K562 (cell line): ENCODE data around the gene WLS. TPM values are rescaled to one million over a fixed set of nuclear protein-coding genes. Genes with fewer than 3 reads are reported as not detected.
"Not testable (repeated sequence)": the region's sequence is repeated elsewhere in the genome, so short reads cannot be mapped to it uniquely, and the experiment has no call there.

Source experiments
- ATAC-seq: fragments of 200-7000 bp; cut with Tn5 transposase; 3 replicates; pipeline ENCODE4 v1.9.1; 2020; ENCODE audit warnings: moderate library complexity
- BruUV-seq: library from RNA; stranded (reverse); fragments of 400-500 nt; replicated peaks from 2 replicates; lab custom pipeline; 2021; lab: Mats Ljungman, UMichigan
- CTCF ChIA-PET: fragments of 300-600 bp; formaldehyde crosslinking; extraction: SDS; loops from one replicate; lab custom pipeline; 2021; ENCODE audit warnings: low intra/inter-chr PET ratio; lab: Yijun Ruan, JAX
- POLR2A ChIA-PET: fragments of 300-600, 350-650 bp; sonication (Branson Sonifier 250); formaldehyde crosslinking; extraction: SDS; loops from one replicate; lab custom pipeline; 2021; ENCODE audit warnings: antibody characterized with exemption, inconsistent platforms; lab: Yijun Ruan, JAX
- DNase-seq, 4 experiments: peaks; one replicate each; pipeline versions ENCODE4 v3.0.0 to v3.0.0-alpha.2; 2011 to 2018; ENCODE audit warnings: low spot score in 3 of 4, mixed read lengths in 3 of 4; ENCODE audit errors: extremely low read depth in 1 of 4
- FAIRE-seq: peaks from 2 replicates; lab custom pipeline; 2011; peaks lifted over from hg19 to GRCh38; lab: Jason Lieb, UNC
- H2AFZ ChIP-seq: 2 replicates; pipeline ENCODE4 v1.6.0; 2011; ENCODE audit warnings: low read depth, low read length, control low read depth, inconsistent platforms
- H3K27ac ChIP-seq: fragments of 200-600 bp; 3 replicates; pipeline ENCODE4 v1.8.0; 2011; ENCODE audit warnings: low read depth, mild to moderate bottlenecking, control low read depth, inconsistent platforms, low read length, moderate library complexity, mixed read lengths; ENCODE audit errors: extremely low read depth
- H3K27me3 ChIP-seq, 2 experiments: fragments of 300-600 bp in 1 of 2; 2 replicates in 1 of 2; 3 replicates in 1 of 2; pipeline versions ENCODE4 v1.6.0 to v1.8.0; 2011; ENCODE audit warnings: inconsistent platforms in 2 of 2, low read length in 2 of 2, mild to moderate bottlenecking in 1 of 2, mixed read lengths in 1 of 2, moderate library complexity in 1 of 2; ENCODE audit not compliant: control insufficient read depth in 2 of 2, insufficient read depth in 2 of 2
- H3K36me3 ChIP-seq: fragments of 300-600 bp; 3 replicates; pipeline ENCODE4 v1.8.0; 2011; ENCODE audit warnings: mild to moderate bottlenecking, low read length, inconsistent platforms; ENCODE audit not compliant: control insufficient read depth, insufficient read depth
- H3K4me1 ChIP-seq, 2 experiments: fragments of 200-600 bp in 1 of 2; replicated peaks in 1 of 2; 2 replicates in 1 of 2; 3 replicates in 1 of 2; pipeline versions ENCODE4 v1.5.1 to v1.8.0; 2011; ENCODE audit warnings: inconsistent platforms in 2 of 2, low read length in 2 of 2, mild to moderate bottlenecking in 1 of 2, mixed read lengths in 1 of 2, moderate library complexity in 1 of 2; ENCODE audit not compliant: control insufficient read depth in 2 of 2, insufficient read depth in 2 of 2
- H3K4me2 ChIP-seq: 2 replicates; pipeline ENCODE4 v1.6.1; 2011; ENCODE audit warnings: low read length, control low read depth, inconsistent platforms, mixed read lengths; ENCODE audit not compliant: insufficient read depth
- H3K4me3 ChIP-seq: fragments of 200-600 bp; sonication (generic), shearing (Covaris generic); 2 replicates; pipeline ENCODE4 v1.5.1; 2016; ENCODE audit warnings: control low read depth, inconsistent platforms
- H3K79me2 ChIP-seq: fragments of 200-600 bp; 3 replicates; pipeline ENCODE4 v1.8.0; 2011; ENCODE audit warnings: low read length, inconsistent platforms; ENCODE audit not compliant: control insufficient read depth, insufficient read depth
- H3K9ac ChIP-seq, 2 experiments: 2 replicates each; pipeline versions ENCODE4 v1.6.0 to v1.6.1; 2011; ENCODE audit warnings: low read depth in 2 of 2, low read length in 2 of 2, control low read depth in 1 of 2, inconsistent platforms in 1 of 2, mild to moderate bottlenecking in 1 of 2, mixed read lengths in 1 of 2; ENCODE audit not compliant: insufficient read depth in 1 of 2
- H3K9me1 ChIP-seq: one replicate; pipeline ENCODE4 v1.6.0; 2011; ENCODE audit warnings: inconsistent platforms, mild to moderate bottlenecking, low read length, moderate library complexity; ENCODE audit not compliant: control insufficient read depth, insufficient read depth
- H3K9me3 ChIP-seq: replicated peaks from 2 replicates; pipeline ENCODE4 v1.5.1; 2011; ENCODE audit warnings: low read depth, low read length, inconsistent platforms; ENCODE audit not compliant: control insufficient read depth, insufficient read depth
- H4K20me1 ChIP-seq: replicated peaks from 2 replicates; pipeline ENCODE4 v1.6.1; 2011; ENCODE audit warnings: low read length, inconsistent platforms, mixed read lengths; ENCODE audit not compliant: control insufficient read depth, insufficient read depth
- CEBPZ ChIP-seq: fragments of 150-350 bp; IDR thresholded peaks from 2 replicates; pipeline ENCODE4 v1.6.1; 2014; ENCODE audit warnings: low read depth, mild to moderate bottlenecking, low read length, borderline replicate concordance
- REST ChIP-seq, 2 experiments: fragments of 450-650 bp; formaldehyde crosslinking in 1 of 2; IDR thresholded peaks; 2 replicates each; pipeline versions ENCODE4 v1.4.0 to v1.6.1; 2014 to 2020; ENCODE audit warnings: mild to moderate bottlenecking in 2 of 2, borderline replicate concordance in 1 of 2, low read depth in 1 of 2
- WGBS: fragments of 100-300 bp; shearing (Covaris generic); methylation state at CpG from one replicate; pipeline ENCODE4 v1.1.6; 2016; ENCODE audit warnings: low coverage, mixed read lengths; ENCODE audit not compliant: insufficient coverage; ENCODE audit errors: missing lambda C conversion rate; 5-methylcytosine and 5-hydroxymethylcytosine counted together
- in situ Hi-C: fragments of 300-500 bp; cut with MboI; formaldehyde crosslinking; loops from 4 replicates; pipeline ENCODE4 v1.15.0; 2018; ENCODE audit warnings: inconsistent platforms, mixed read lengths
- intact Hi-C: fragments of 100-400 bp; cut with micrococcal nuclease; formaldehyde crosslinking; loops from 2 replicates; pipeline ENCODE4 v1.14.2; 2022
- polyA plus RNA-seq, 8 experiments: library from polyadenylated mRNA; depleted of rRNA in 4 of 8; stranded (reverse) in 5 of 8; unstranded in 3 of 8; fragments of >200 nt; fragmentation: Nextera tagmentation in 2 of 8; fragmentation: Illumina TruSeq in 1 of 8; extraction: Ambion mirVana in 2 of 8; extraction: Trizol in 1 of 8; gene quantifications; 2 replicates each; pipeline versions ENCODE4 v1.2.1 to v1.2.3, GENCODE V29; 2011 to 2014; ENCODE audit warnings: inconsistent platforms in 1 of 8, missing spikeins in 1 of 8
- total RNA-seq, 7 experiments: library from RNA; depleted of rRNA in 6 of 7; stranded (reverse); fragments of >200 nt in 6 of 7; fragmentation: Illumina TruSeq in 2 of 7; extraction: Trizol in 2 of 7; gene quantifications; 2 replicates each; pipeline versions ENCODE4 v1.2.1 to v1.2.3, GENCODE V29; 2011 to 2021; ENCODE audit warnings: low replicate concordance in 1 of 7

WLS gene
- total and polyA plus RNA-seq, 9 of the 15 experiments (the other 6 are each of a cell fraction or from before 2014, with no cell fraction given) = 0.47 TPM; not detected in 8

- CTCF ChIA-PET, POLR2A ChIA-PET: not testable (repeated sequence)
Observed at GRCh38 chr1:68171795-68172194, 60.5 kb downstream of the WLS start.

GRCh38 chr1:68168545-68169171, 63.7 kb downstream of the WLS start:
- no peaks in the 10 kb centered on the region for H3K9me3 ChIP-seq
- intact Hi-C loops = no loop called here
- no peak for ATAC-seq
- no peaks in the 10 kb centered on the region for H3K79me2 ChIP-seq
- in situ Hi-C loops = no loop called here
- no peak overlapping the region for H3K4me2 ChIP-seq
- H3K4me3 ChIP-seq = no peak overlapping the region
- H3K27me3 ChIP-seq = no peaks in the 10 kb centered on the region
- no peak overlapping the region for H3K27ac ChIP-seq
- H3K9me1 ChIP-seq = no peaks in the 10 kb centered on the region
- no peaks in the 10 kb centered on the region for H3K4me1 ChIP-seq
- H2AFZ ChIP-seq = no peak overlapping the region
- WGBS = 0% methylated on average over 4 of the region's 4 CpGs
- H4K20me1 ChIP-seq = no peaks in the 10 kb centered on the region
- ChIA-PET POLR2A (no interaction called here), CTCF (no interaction called here)
- no peak for FAIRE-seq
- no peak overlapping the region for H3K9ac ChIP-seq
- DNase-seq = no peak
- no TSS peak for BruUV-seq
- H3K36me3 ChIP-seq = no peaks in the 10 kb centered on the region
- TF ChIP-seq CEBPZ (no peak), REST (IDR thresholded peaks at IDR 0.05; ENCODE audit: borderline replicate concordance) (no peak), REST (CRISPR knock-in tag; IDR thresholded peaks at IDR 0.05; ENCODE audit: low read depth) (no peak)

More at GRCh38 chr1:68171795-68172194, 60.5 kb downstream of the WLS start:
- H3K27me3 ChIP-seq, H3K9me1 ChIP-seq, H2AFZ ChIP-seq, H3K4me3 ChIP-seq, DNase-seq, ATAC-seq, H3K27ac ChIP-seq, H3K4me1 ChIP-seq, H3K36me3 ChIP-seq, H3K79me2 ChIP-seq, H3K9me3 ChIP-seq, FAIRE-seq, in situ Hi-C loops, intact Hi-C loops, H3K4me2 ChIP-seq, H3K9ac ChIP-seq, BruUV-seq, H4K20me1 ChIP-seq: not testable (repeated sequence)
- WGBS = 0% methylated on average over 1 of the region's 1 CpG
